B cell (primary cell): ENCODE results near the gene NHSL2. TPM values are rescaled to one million over a fixed set of nuclear protein-coding genes. Genes with fewer than 3 reads are reported as not detected.

Source experiments
- ATAC-seq: fragments of 200-7000 bp; cut with Tn5 transposase; one replicate; pipeline ENCODE4 v1.10.0; 2021; ENCODE audit warnings: low read depth, mild to moderate bottlenecking, moderate number of reproducible peaks, moderate library complexity
- CTCF ChIA-PET: fragments of 350-600 bp; sonication (Branson Sonifier 250); formaldehyde crosslinking; loops from one replicate; lab custom pipeline; 2021; ENCODE audit warnings: antibody characterized with exemption, inconsistent platforms; lab: Charles Lee
- POLR2A ChIA-PET: fragments of 350-600 bp; sonication (Branson Sonifier 250); formaldehyde crosslinking; loops from one replicate; lab custom pipeline; 2021; ENCODE audit warnings: antibody characterized with exemption; lab: Charles Lee
- DNase-seq: peaks from one replicate; pipeline ENCODE4 v3.0.0; 2013
- H2AFZ ChIP-seq: 2 replicates; pipeline ENCODE4 v1.6.1; 2012; ENCODE audit warnings: mild to moderate bottlenecking, low read depth, low read length; ENCODE audit not compliant: insufficient read depth, poor library complexity, severe bottlenecking
- H3K27ac ChIP-seq, 2 donors: 1 replicate in 1 of 2; 2 replicates in 1 of 2; pipeline ENCODE4 v1.5.1; 2012 to 2013; ENCODE audit warnings: low read length in 2 of 2, mild to moderate bottlenecking in 2 of 2, moderate library complexity in 1 of 2
- H3K27me3 ChIP-seq, 4 experiments: fragments of 200-600 bp in 1 of 4; sonication (generic) in 1 of 4; replicated peaks in 1 of 4; 1 replicate in 2 of 4; 2 replicates in 2 of 4; pipeline versions ENCODE4 v1.6.1 to v1.7.0; 2013 to 2016; ENCODE audit warnings: low read length in 3 of 4, mild to moderate bottlenecking in 2 of 4, mixed read lengths in 1 of 4, moderate library complexity in 1 of 4; ENCODE audit not compliant: insufficient read depth in 4 of 4, control insufficient read depth in 3 of 4; ENCODE audit errors: control extremely low read depth in 1 of 4
- H3K36me3 ChIP-seq, 2 experiments: replicated peaks in 1 of 2; 1 replicate in 1 of 2; 2 replicates in 1 of 2; pipeline versions ENCODE4 v1.6.1 to v1.7.1; 2013; ENCODE audit warnings: low read length in 1 of 2; ENCODE audit not compliant: insufficient read depth in 2 of 2, control insufficient read depth in 1 of 2; ENCODE audit errors: control extremely low read depth in 1 of 2, extremely low read depth in 1 of 2
- H3K4me1 ChIP-seq, 2 donors: fragments of 200-600 bp in 1 of 2; sonication (generic) in 1 of 2; 1 replicate in 1 of 2; 2 replicates in 1 of 2; pipeline versions ENCODE4 v1.5.1 to v1.6.1; 2013 to 2017; ENCODE audit warnings: low read length in 2 of 2; ENCODE audit not compliant: control insufficient read depth in 2 of 2, insufficient read depth in 2 of 2
- H3K4me2 ChIP-seq: replicated peaks from 2 replicates; pipeline ENCODE3; 2012; ENCODE audit warnings: mild to moderate bottlenecking, low read depth, low read length; ENCODE audit not compliant: poor library complexity, severe bottlenecking
- H3K4me3 ChIP-seq, 5 experiments: fragments of 200-600 bp in 1 of 5; sonication (generic) in 1 of 5; 1 replicate in 3 of 5; 2 replicates in 2 of 5; pipeline versions ENCODE4 v1.5.1 to v1.7.0; 2011 to 2016; ENCODE audit warnings: low read length in 4 of 5, mild to moderate bottlenecking in 4 of 5, low read depth in 2 of 5, control low read depth in 1 of 5, moderate library complexity in 1 of 5; ENCODE audit not compliant: insufficient read depth in 1 of 5; ENCODE audit errors: control extremely low read depth in 1 of 5, extremely low read depth in 1 of 5
- H3K79me2 ChIP-seq: fragments of 200-600 bp; sonication (generic); one replicate; pipeline ENCODE4 v1.6.0; 2016; ENCODE audit warnings: low read length; ENCODE audit not compliant: control insufficient read depth, insufficient read depth
- H3K9ac ChIP-seq: fragments of 200-600 bp; sonication (generic); 2 replicates; pipeline ENCODE4 v1.6.1; 2017; ENCODE audit warnings: mild to moderate bottlenecking, low read length, moderate library complexity
- H3K9me3 ChIP-seq, 3 donors: one replicate each; pipeline versions ENCODE4 v1.6.1 to v1.7.1; 2013; ENCODE audit warnings: low read length in 2 of 3; ENCODE audit not compliant: control insufficient read depth in 2 of 3, insufficient read depth in 1 of 3; ENCODE audit errors: control extremely low read depth in 1 of 3
- H4K20me1 ChIP-seq: 2 replicates; pipeline ENCODE4 v1.6.0; 2012; ENCODE audit warnings: mild to moderate bottlenecking, low read length; ENCODE audit not compliant: insufficient read depth, control insufficient read depth, poor library complexity, severe bottlenecking
- H3K27ac Mint-ChIP-seq: one replicate; pipeline ENCODE4 v1.8.0; 2021; ENCODE audit warnings: mixed read lengths
- H3K27me3 Mint-ChIP-seq: one replicate; pipeline ENCODE4 v1.8.0; 2021; ENCODE audit warnings: mixed read lengths
- H3K4me1 Mint-ChIP-seq: one replicate; pipeline ENCODE4 v1.8.0; 2021; ENCODE audit warnings: mixed read lengths
- H3K4me3 Mint-ChIP-seq: one replicate; pipeline ENCODE4 v1.8.0; 2021; ENCODE audit warnings: mixed read lengths
- H3K9me3 Mint-ChIP-seq: one replicate; pipeline ENCODE4 v1.8.0; 2022; ENCODE audit warnings: mixed read lengths; ENCODE audit not compliant: insufficient read depth
- EZH2 ChIP-seq: IDR thresholded peaks from 2 replicates; pipeline ENCODE4 v1.6.1; 2012; ENCODE audit warnings: borderline replicate concordance, low read depth, mild to moderate bottlenecking, moderate library complexity, low read length; ENCODE audit not compliant: insufficient read depth, poor library complexity, severe bottlenecking
- WGBS: methylation state at CpG from one replicate; pipeline ENCODE4 v1.1.5; 2013; ENCODE audit warnings: missing lambda C conversion rate; ENCODE audit not compliant: insufficient coverage; 5-methylcytosine and 5-hydroxymethylcytosine counted together
- intact Hi-C: fragments of 100-400 bp; cut with micrococcal nuclease; formaldehyde crosslinking; loops from one replicate; pipeline ENCODE4 v1.10.0; 2022
- polyA plus RNA-seq: library from polyadenylated mRNA; depleted of rRNA; stranded (reverse); fragments of >200 nt; gene quantifications from 2 replicates; pipeline ENCODE4 v1.2.3, GENCODE V29; 2012
- total RNA-seq, 2 donors: library from RNA; stranded (reverse); fragments of 120-200 nt in 1 of 2; gene quantifications; 1 replicate in 1 of 2; 2 replicates in 1 of 2; pipeline versions ENCODE4 v1.2.3 to v1.2.4, GENCODE V29; 2013 to 2022
- TF ChIP-seq, protein P1 (sequence below): fragments of 200-600 bp; IDR thresholded peaks from one replicate; pipeline ENCODE4 v1.8.0; 2022; ENCODE audit warnings: antibody characterized with exemption, mild to moderate bottlenecking

NHSL2 gene
- total and polyA plus RNA-seq, 2 donors (not counting 1 experiment from before 2014, with no cell fraction given): 0.16 to 1.7 TPM

DNA sequence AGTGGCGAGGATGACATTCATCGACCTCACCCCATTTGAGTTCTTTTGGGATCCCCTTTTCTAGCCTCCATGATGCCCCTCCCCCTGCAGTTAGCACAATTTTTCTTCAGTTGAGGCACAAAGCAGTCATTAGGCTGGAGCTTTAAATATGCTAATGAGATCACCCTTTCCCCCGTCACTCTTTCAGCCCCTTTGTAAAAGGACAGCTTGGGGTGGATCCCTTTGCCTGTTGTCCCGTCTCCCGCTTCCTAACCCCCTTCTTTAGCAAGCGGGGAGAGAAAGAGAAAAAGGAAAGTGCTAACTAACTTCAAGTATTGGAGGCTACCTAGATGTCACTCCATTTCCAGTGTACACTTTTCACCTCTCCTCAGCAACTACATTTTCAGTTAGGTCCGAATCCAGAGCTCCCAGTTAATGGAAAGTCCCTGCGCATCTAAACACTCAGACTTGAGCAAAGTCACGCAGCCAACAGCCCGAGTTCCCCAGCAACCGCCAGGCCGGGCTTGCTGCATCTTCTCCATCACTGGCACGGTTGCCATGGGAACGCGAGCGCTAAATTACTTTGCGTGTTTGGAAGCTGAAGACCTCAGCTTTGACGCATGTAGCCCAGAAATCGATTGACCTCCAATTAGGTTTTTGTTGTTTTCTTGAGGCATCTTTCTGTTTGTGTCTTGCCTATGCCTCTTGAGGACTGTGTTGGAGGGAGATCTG lies 144.3 kb downstream of the NHSL2 start:
- H3K9ac ChIP-seq: no peak overlapping the region
- H3K79me2 ChIP-seq: no peaks in the 10 kb centered on the region
- H3K9me3 ChIP-seq: no peaks in the 10 kb centered on the region
- H2AFZ ChIP-seq: no peak overlapping the region
- H3K4me1 ChIP-seq: no peaks in the 10 kb centered on the region
- ATAC-seq (no peak), DNase-seq (no peak)
- no peaks in the 10 kb centered on the region for H4K20me1 ChIP-seq
- WGBS: 100% methylated on average over 2 of the region's 19 CpGs
- H3K27me3 ChIP-seq: peaks cover 0 to 3% (median 0%) of the 10 kb centered on the region in 4 experiments
- no peak overlapping the region for H3K4me2 ChIP-seq
- ChIA-PET CTCF (no interaction called here), POLR2A (no interaction called here)
- no peak for TF ChIP-seq EZH2
- TF ChIP-seq, protein P1, sequence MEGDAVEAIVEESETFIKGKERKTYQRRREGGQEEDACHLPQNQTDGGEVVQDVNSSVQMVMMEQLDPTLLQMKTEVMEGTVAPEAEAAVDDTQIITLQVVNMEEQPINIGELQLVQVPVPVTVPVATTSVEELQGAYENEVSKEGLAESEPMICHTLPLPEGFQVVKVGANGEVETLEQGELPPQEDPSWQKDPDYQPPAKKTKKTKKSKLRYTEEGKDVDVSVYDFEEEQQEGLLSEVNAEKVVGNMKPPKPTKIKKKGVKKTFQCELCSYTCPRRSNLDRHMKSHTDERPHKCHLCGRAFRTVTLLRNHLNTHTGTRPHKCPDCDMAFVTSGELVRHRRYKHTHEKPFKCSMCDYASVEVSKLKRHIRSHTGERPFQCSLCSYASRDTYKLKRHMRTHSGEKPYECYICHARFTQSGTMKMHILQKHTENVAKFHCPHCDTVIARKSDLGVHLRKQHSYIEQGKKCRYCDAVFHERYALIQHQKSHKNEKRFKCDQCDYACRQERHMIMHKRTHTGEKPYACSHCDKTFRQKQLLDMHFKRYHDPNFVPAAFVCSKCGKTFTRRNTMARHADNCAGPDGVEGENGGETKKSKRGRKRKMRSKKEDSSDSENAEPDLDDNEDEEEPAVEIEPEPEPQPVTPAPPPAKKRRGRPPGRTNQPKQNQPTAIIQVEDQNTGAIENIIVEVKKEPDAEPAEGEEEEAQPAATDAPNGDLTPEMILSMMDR: no peak
- Mint-ChIP-seq H3K4me3 (no peak overlapping the region), H3K9me3 (no peaks in the 10 kb centered on the region), H3K4me1 (no peaks in the 10 kb centered on the region), H3K27ac (no peak overlapping the region), H3K27me3 (peaks cover 6% of the 10 kb centered on the region)
- no peak overlapping the region for H3K27ac ChIP-seq
- intact Hi-C loops: no loop called here
- no peak overlapping the region for H3K4me3 ChIP-seq
- H3K36me3 ChIP-seq: no peaks in the 10 kb centered on the region

DNA sequence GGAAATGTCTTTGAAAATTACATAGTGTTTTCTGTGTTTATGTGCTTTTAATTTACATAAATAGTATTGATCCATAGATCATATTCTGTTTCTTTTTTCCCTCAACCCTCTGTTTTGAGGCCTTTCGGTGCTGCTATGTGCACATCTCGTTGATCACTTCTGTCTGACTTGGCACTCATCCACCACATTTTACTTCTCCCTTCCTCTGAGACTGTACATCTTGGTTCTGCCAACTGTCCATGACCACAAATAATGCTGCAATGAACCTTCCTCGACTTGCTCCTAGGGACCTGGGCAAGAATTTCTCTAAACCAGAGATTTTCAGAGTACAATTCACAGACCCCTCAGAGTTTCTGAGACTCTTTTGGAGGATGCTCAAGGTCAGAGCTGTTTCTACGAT lies 146.7 kb downstream of the NHSL2 start:
- intact Hi-C loops: no loop called here
- Mint-ChIP-seq H3K27me3 (peaks cover 6% of the 10 kb centered on the region), H3K4me1 (no peaks in the 10 kb centered on the region), H3K9me3 (no peaks in the 10 kb centered on the region), H3K27ac (no peak overlapping the region), H3K4me3 (no peak overlapping the region)
- Histone ChIP-seq H4K20me1 (no peaks in the 10 kb centered on the region), H3K9me3 (no peaks in the 10 kb centered on the region), H3K4me3 (no peak overlapping the region), H3K4me1 (no peaks in the 10 kb centered on the region), H3K79me2 (no peaks in the 10 kb centered on the region), H3K4me2 (no peak overlapping the region), H3K36me3 (no peaks in the 10 kb centered on the region), H3K9ac (no peak overlapping the region), H3K27ac (no peak overlapping the region), H2AFZ (no peak overlapping the region), H3K27me3 (peaks cover 0 to 3% (median 0%) of the 10 kb centered on the region in 4 experiments)
- CTCF ChIA-PET: interaction anchor here (0.6 kb wide), 1 partner anchor 58 kb away, joined by 3 read pairs; no protein-coding TSS in a partner anchor
- ATAC-seq (no peak), DNase-seq (no peak)
- no peak for TF ChIP-seq EZH2
- TF ChIP-seq, protein P1: no peak
- POLR2A ChIA-PET: no interaction called here
- WGBS: 17% methylated on average over 2 of the region's 4 CpGs
